Measurements from ENCODE around the gene LGMN.

GRCh38 chr14:92744198-92744597 lies 4.2 kb downstream of the LGMN start:
- TF ChIP-seq EZH2 (IDR thresholded peaks at IDR 0.05; ENCODE audit: insufficient read depth, poor library complexity, severe bottlenecking) (no peak), EZH2phosphoT487 (IDR thresholded peaks at IDR 0.05; ENCODE audit: insufficient read depth, low read depth) (no peak)

Data from GM23248 (cell line).